ENCODE measurements around the gene MALRD1. TPM values are rescaled to one million over a fixed set of nuclear protein-coding genes. Genes with fewer than 3 reads are reported as not detected.

Gene MALRD1
- total RNA-seq, 1 donor from 2014 or later, result 1.5 TPM

DNA sequence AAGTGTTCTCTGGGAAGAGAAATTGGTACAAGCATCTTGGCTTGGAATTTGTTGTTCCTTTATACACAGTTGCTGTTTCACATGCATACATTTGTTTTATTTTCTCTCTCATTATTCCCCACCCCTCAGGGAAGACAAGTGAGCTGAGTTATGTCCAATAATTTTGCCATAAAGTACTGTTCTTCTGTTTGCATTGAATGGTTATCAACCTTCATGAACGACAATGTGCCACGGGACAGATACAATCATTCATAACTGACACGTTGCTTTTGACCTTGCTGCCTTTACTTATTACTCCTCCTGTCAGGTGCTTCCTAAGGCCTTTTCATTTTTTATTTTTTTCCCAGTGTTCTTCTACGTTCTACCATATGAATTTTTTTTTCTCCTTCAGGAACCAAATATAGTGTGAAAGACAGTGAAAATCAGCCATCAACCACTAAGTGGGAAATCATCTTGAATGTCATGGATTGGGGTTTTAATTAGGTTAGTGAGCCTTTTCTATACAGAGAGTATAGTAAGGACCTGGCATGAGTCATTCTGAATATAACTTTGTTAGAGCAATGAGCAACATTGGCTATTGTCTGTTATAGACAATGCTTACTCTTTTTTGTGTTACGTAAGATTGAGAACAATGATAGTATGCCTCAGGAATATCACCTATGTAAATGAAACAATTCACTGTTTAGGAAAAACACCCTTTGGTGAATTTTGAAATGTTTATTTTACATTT is 383.2 kb downstream of the MALRD1 start:
- Mint-ChIP-seq H3K4me3 (ENCODE audit: low read depth) (no peak overlapping the region), H3K27ac (no peak overlapping the region), H3K4me1 (ENCODE audit: low read depth) (no peaks in the 10 kb centered on the region), H3K27me3 (no peaks in the 10 kb centered on the region), H3K36me3 (ENCODE audit: insufficient read depth) (no peaks in the 10 kb centered on the region), H3K9me3 (ENCODE audit: low read depth) (no peaks in the 10 kb centered on the region)
- DNase-seq (ENCODE audit: low spot score, unreplicated experiment), result no peak
- TF ChIP-seq, protein P1, sequence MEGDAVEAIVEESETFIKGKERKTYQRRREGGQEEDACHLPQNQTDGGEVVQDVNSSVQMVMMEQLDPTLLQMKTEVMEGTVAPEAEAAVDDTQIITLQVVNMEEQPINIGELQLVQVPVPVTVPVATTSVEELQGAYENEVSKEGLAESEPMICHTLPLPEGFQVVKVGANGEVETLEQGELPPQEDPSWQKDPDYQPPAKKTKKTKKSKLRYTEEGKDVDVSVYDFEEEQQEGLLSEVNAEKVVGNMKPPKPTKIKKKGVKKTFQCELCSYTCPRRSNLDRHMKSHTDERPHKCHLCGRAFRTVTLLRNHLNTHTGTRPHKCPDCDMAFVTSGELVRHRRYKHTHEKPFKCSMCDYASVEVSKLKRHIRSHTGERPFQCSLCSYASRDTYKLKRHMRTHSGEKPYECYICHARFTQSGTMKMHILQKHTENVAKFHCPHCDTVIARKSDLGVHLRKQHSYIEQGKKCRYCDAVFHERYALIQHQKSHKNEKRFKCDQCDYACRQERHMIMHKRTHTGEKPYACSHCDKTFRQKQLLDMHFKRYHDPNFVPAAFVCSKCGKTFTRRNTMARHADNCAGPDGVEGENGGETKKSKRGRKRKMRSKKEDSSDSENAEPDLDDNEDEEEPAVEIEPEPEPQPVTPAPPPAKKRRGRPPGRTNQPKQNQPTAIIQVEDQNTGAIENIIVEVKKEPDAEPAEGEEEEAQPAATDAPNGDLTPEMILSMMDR (IDR thresholded peaks at IDR 0.05; ENCODE audit: unreplicated experiment), result no peak

DNA sequence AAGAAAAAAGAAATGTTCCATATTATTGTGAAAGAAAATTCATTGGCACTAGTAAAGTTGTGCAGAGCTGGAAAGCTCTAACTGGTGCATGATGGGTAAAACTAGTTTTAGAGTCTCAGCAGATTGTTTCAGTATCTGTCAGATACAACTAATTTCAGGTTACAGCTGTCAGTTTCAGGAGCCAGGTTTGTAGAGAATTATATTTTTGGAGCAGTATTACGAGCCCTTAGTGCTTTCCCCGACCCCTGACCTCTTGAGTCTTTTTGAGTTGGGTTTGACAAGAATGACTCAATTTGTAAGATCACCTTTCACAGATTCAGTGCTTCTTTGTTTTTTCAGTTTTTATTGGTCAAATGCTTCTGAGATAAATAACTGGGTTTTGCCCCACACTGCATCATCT is 401.3 kb downstream of the MALRD1 start:
- TF ChIP-seq, protein P1 (IDR thresholded peaks at IDR 0.05; ENCODE audit: unreplicated experiment), result no peak
- H3K9me3 Mint-ChIP-seq (ENCODE audit: low read depth), result no peaks in the 10 kb centered on the region
- no peaks in the 10 kb centered on the region for H3K27me3 Mint-ChIP-seq
- no peaks in the 10 kb centered on the region for H3K4me1 Mint-ChIP-seq (ENCODE audit: low read depth)
- no peak overlapping the region for H3K27ac Mint-ChIP-seq
- no peak overlapping the region for H3K4me3 Mint-ChIP-seq (ENCODE audit: low read depth)
- no peaks in the 10 kb centered on the region for H3K36me3 Mint-ChIP-seq (ENCODE audit: insufficient read depth)
- no peak for DNase-seq (ENCODE audit: low spot score, unreplicated experiment)

DNA sequence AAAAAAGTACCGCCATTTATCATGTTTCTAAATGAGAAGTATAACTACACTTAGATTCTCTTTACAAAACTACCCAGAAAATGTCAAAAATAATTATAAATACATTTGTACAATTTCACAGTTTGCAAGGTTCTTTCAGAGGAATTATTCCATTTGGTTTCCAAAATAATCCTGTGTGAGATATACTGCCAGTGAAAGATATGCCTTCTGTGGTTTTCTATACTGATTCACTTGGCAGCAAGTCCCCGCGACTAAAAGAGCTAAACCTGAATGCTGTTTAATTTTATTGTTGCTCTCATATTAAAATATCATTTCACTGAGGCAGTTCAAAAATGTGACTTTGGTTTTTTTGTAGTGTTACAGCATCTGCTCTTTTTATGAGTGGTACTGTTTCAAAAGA is 402.8 kb downstream of the MALRD1 start:
- H3K36me3 Mint-ChIP-seq (ENCODE audit: insufficient read depth), result no peaks in the 10 kb centered on the region
- H3K27ac Mint-ChIP-seq, result no peak overlapping the region
- no peaks in the 10 kb centered on the region for H3K4me1 Mint-ChIP-seq (ENCODE audit: low read depth)
- H3K27me3 Mint-ChIP-seq, result no peaks in the 10 kb centered on the region
- no peaks in the 10 kb centered on the region for H3K9me3 Mint-ChIP-seq (ENCODE audit: low read depth)
- no peak for DNase-seq (ENCODE audit: low spot score, unreplicated experiment)
- H3K4me3 Mint-ChIP-seq (ENCODE audit: low read depth), result no peak overlapping the region
- TF ChIP-seq, protein P1 (IDR thresholded peaks at IDR 0.05; ENCODE audit: unreplicated experiment), result no peak

DNA sequence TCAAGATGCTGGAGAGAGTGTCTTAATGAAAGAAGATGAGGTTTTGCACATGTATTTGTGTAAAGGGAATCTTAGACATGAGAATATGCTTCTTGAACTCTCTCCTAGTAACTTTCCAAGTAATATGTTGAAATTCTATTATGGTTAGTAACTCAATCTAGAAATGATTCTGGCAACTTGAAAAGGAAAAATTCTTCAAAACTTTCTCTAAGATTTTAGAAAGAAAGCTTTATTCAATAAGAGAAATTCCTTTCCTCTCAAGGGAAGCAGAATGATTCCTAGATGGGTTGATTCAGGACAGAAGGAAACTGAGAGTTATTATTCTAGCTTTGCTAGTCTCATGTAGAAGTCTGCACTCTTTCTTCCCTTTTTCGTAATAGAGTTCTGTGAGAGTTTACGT is 403.3 kb downstream of the MALRD1 start:
- Mint-ChIP-seq H3K4me1 (ENCODE audit: low read depth) (no peaks in the 10 kb centered on the region), H3K4me3 (ENCODE audit: low read depth) (no peak overlapping the region), H3K36me3 (ENCODE audit: insufficient read depth) (no peaks in the 10 kb centered on the region), H3K9me3 (ENCODE audit: low read depth) (no peaks in the 10 kb centered on the region), H3K27me3 (no peaks in the 10 kb centered on the region), H3K27ac (no peak overlapping the region)
- DNase-seq (ENCODE audit: low spot score, unreplicated experiment), result no peak
- TF ChIP-seq, protein P1 (IDR thresholded peaks at IDR 0.05; ENCODE audit: unreplicated experiment), result no peak

DNA sequence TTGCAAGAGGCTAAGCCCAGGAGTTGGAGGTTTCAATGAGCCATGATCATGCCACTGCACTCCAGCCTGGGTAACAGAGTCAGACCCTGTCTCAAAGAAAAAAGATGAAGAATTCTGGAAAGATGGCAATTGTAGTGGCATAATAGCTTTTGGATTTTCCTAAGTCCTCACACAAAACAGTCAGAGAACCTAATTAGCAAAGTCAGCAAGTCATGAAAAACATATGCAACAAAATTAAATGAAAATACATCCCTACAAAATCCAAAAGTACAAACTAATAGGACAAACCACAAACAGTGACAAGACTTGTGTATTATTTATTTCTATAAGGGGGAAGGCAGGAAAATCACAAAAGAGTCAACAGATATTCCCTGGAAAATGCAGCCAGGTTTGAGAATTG is 405.4 kb downstream of the MALRD1 start:
- Mint-ChIP-seq H3K27me3 (no peaks in the 10 kb centered on the region), H3K4me1 (ENCODE audit: low read depth) (no peaks in the 10 kb centered on the region), H3K4me3 (ENCODE audit: low read depth) (no peak overlapping the region), H3K27ac (no peak overlapping the region), H3K36me3 (ENCODE audit: insufficient read depth) (no peaks in the 10 kb centered on the region), H3K9me3 (ENCODE audit: low read depth) (no peaks in the 10 kb centered on the region)
- TF ChIP-seq, protein P1 (IDR thresholded peaks at IDR 0.05; ENCODE audit: unreplicated experiment), result no peak
- DNase-seq (ENCODE audit: low spot score, unreplicated experiment), result no peak

Data from progenitor cell of endocrine pancreas (in vitro differentiated cells).